Measurements from ENCODE around the gene ABCB6. TPM values are rescaled to one million over a fixed set of nuclear protein-coding genes. Genes with fewer than 3 reads are reported as not detected.

ABCB6 gene
- total RNA-seq, 1 experiment from 2014 or later, result 14.3 TPM

DNA sequence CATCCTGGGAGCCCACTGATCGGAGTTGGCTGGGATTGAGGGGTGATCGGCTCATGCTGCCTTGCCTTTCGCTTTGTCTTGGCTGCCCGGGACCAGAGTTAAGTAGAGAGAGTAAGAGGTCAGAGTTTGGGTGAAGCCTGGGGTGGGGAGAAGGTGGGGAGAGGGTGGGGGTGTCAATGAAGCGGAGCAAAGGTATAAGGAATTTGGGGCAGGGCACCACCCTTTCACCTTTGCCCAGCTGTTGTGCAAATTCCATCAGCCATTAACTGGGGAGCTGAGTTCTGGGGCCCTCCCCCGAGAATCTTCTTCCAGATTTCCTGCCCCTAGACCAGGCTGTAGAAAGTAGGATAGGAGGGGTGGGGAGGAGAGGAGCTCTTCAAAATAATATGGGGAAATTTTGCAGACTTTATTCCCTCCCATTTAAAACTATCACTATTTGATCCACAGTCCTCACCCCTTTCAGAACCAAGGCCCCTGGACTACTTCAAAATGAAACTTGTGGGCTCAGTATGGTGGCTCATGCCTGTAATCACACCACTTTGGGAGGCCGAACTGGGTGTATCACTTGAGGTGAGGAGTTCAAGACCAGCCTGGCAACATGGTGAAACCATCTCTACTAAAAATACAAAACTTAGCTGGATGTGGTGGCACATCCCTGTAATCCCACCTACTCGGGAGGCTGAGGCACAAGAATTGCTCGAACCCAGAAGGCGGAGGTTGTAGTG is 48.7 kb downstream of the ABCB6 start, which contains the start of gene SLC23A3:
TSS of gene SLC23A3 (minus strand) at position 100 of the 725 bp plus-strand sequence. CDS start at position 55, 45 bp downstream.
- H4K20me1 ChIP-seq (ENCODE audit: insufficient read depth, low read depth, low read length), result no peaks in the 10 kb centered on the region
- no peaks in the 10 kb centered on the region for H3K9me3 ChIP-seq (ENCODE audit: low read length)
- H2AFZ ChIP-seq (ENCODE audit: low read length), result no peak within 1 kb of the TSS
- H3K4me3 ChIP-seq (ENCODE audit: low read length), result no peak within 1 kb of the TSS
- H3K4me2 ChIP-seq (ENCODE audit: low read depth, low read length, poor library complexity, severe bottlenecking), result no peak within 1 kb of the TSS
- peaks cover 12% of the 10 kb centered on the region; the same call in 1 of the 2 replicates for H3K36me3 ChIP-seq (ENCODE audit: insufficient read depth, low read length)
- H3K4me1 ChIP-seq (ENCODE audit: low read length), result no peaks in the 10 kb centered on the region
- peaks cover 9% of the 10 kb centered on the region; the same call in 1 of the 2 replicates for H3K79me2 ChIP-seq (ENCODE audit: low read length)
- H3K27me3 ChIP-seq (ENCODE audit: low read length), result no peaks in the 10 kb centered on the region
- no peak within 1 kb of the TSS for H3K27ac ChIP-seq (ENCODE audit: low read length)
- H3K9me2 ChIP-seq (replicated peaks; ENCODE audit: insufficient read depth, low read length), result no peaks in the 10 kb centered on the region
- H3K9ac ChIP-seq (ENCODE audit: low read length), result no peak within 1 kb of the TSS
- peak; percentile 37 for DNase-seq

DNA sequence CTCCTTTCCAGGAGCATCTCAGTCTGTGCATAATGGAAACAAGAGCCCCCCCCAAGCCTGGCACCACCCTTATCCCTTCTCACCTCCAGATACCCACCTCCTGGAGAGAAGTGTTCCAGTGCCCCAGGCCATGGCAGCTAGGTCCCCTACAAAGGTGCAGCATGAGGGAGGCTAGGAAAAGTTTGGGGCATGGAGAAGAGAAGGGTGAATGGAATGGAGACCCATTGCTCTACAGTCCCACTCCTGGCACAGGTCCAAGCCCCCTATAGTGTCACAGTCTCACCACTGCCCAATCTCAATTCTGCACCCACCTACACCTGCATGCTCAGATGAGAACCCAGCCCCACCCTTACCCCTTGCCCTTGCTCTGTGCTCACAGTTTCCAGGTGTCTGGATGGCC is 49.8 kb downstream of the ABCB6 start:
- Histone ChIP-seq H3K79me2 (ENCODE audit: low read length) (no peaks in the 10 kb centered on the region), H3K9me3 (ENCODE audit: low read length) (no peaks in the 10 kb centered on the region), H3K27ac (ENCODE audit: low read length) (no peak overlapping the region), H3K4me2 (ENCODE audit: low read depth, low read length, poor library complexity, severe bottlenecking) (no peak overlapping the region), H3K4me3 (ENCODE audit: low read length) (no peak overlapping the region), H2AFZ (ENCODE audit: low read length) (no peak overlapping the region), H3K9me2 (replicated peaks; ENCODE audit: insufficient read depth, low read length) (no peaks in the 10 kb centered on the region), H3K4me1 (ENCODE audit: low read length) (no peaks in the 10 kb centered on the region), H3K27me3 (ENCODE audit: low read length) (no peaks in the 10 kb centered on the region), H4K20me1 (ENCODE audit: insufficient read depth, low read depth, low read length) (no peaks in the 10 kb centered on the region), H3K9ac (ENCODE audit: low read length) (no peak overlapping the region), H3K36me3 (ENCODE audit: insufficient read depth, low read length) (0 out of 2 replicates have a peak, but pooled peaks cover 4% of the 10 kb centered on the region)
- DNase-seq, result peak; percentile 26

DNA sequence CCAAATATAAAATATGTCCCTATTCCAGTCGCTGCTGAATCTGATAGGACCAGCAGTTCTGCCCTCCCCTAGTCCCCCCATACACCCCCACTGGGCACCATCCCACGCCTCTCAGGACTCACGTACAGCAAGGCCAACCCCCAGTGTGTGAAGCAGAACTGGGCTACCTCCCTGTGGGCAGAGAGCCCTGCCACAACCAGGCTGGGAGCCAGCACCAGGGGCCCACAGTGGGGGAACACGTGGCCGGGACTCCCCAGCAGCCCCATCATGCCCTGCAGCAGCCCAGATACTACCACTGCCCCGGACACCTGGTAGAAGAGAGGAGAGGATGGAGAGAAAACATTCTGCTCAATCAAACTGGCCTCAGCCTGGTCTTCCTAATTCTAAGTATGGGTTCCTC is 50.2 kb downstream of the ABCB6 start:
- no peak overlapping the region for H3K4me2 ChIP-seq (ENCODE audit: low read depth, low read length, poor library complexity, severe bottlenecking)
- no peaks in the 10 kb centered on the region for H3K9me3 ChIP-seq (ENCODE audit: low read length)
- no peaks in the 10 kb centered on the region for H3K79me2 ChIP-seq (ENCODE audit: low read length)
- H3K27ac ChIP-seq (ENCODE audit: low read length), result no peak overlapping the region
- no peak overlapping the region for H3K9ac ChIP-seq (ENCODE audit: low read length)
- H3K9me2 ChIP-seq (replicated peaks; ENCODE audit: insufficient read depth, low read length), result no peaks in the 10 kb centered on the region
- H3K4me1 ChIP-seq (ENCODE audit: low read length), result no peaks in the 10 kb centered on the region
- H3K36me3 ChIP-seq (ENCODE audit: insufficient read depth, low read length), result 0 out of 2 replicates have a peak, but pooled peaks cover 4% of the 10 kb centered on the region
- no peak overlapping the region for H2AFZ ChIP-seq (ENCODE audit: low read length)
- H3K27me3 ChIP-seq (ENCODE audit: low read length), result no peaks in the 10 kb centered on the region
- no peak overlapping the region for H3K4me3 ChIP-seq (ENCODE audit: low read length)
- no peaks in the 10 kb centered on the region for H4K20me1 ChIP-seq (ENCODE audit: insufficient read depth, low read depth, low read length)
- DNase-seq, result peak; percentile 39

DNA sequence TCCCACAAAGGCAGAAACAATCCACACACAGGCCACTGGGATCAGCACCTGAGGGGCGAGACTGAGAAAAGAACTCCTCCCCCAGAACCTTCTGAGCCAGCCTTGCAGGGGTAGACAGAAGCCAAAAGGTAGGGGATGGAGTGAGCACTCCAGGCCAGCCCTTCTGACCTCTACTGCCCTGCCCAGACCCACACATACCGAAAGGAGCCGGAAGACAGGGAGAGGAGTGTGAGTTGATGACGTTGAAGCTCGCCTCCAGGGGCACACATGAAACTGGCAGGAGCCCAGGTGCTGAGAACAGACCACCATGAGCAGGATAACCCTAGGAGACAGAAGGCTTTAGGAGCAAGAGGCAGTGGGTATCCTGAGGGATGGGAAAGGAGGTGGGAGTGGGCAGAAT is 50.8 kb downstream of the ABCB6 start:
- Histone ChIP-seq H3K27me3 (ENCODE audit: low read length) (no peaks in the 10 kb centered on the region), H3K79me2 (ENCODE audit: low read length) (no peaks in the 10 kb centered on the region), H3K9me2 (replicated peaks; ENCODE audit: insufficient read depth, low read length) (no peaks in the 10 kb centered on the region), H3K27ac (ENCODE audit: low read length) (no peak overlapping the region), H3K4me3 (ENCODE audit: low read length) (no peak overlapping the region), H3K9me3 (ENCODE audit: low read length) (no peaks in the 10 kb centered on the region), H2AFZ (ENCODE audit: low read length) (no peak overlapping the region), H3K4me2 (ENCODE audit: low read depth, low read length, poor library complexity, severe bottlenecking) (no peak overlapping the region), H4K20me1 (ENCODE audit: insufficient read depth, low read depth, low read length) (no peaks in the 10 kb centered on the region), H3K36me3 (ENCODE audit: insufficient read depth, low read length) (0 out of 2 replicates have a peak, but pooled peaks cover 4% of the 10 kb centered on the region), H3K9ac (ENCODE audit: low read length) (no peak overlapping the region), H3K4me1 (ENCODE audit: low read length) (no peaks in the 10 kb centered on the region)
- DNase-seq, result peak; percentile 30

DNA sequence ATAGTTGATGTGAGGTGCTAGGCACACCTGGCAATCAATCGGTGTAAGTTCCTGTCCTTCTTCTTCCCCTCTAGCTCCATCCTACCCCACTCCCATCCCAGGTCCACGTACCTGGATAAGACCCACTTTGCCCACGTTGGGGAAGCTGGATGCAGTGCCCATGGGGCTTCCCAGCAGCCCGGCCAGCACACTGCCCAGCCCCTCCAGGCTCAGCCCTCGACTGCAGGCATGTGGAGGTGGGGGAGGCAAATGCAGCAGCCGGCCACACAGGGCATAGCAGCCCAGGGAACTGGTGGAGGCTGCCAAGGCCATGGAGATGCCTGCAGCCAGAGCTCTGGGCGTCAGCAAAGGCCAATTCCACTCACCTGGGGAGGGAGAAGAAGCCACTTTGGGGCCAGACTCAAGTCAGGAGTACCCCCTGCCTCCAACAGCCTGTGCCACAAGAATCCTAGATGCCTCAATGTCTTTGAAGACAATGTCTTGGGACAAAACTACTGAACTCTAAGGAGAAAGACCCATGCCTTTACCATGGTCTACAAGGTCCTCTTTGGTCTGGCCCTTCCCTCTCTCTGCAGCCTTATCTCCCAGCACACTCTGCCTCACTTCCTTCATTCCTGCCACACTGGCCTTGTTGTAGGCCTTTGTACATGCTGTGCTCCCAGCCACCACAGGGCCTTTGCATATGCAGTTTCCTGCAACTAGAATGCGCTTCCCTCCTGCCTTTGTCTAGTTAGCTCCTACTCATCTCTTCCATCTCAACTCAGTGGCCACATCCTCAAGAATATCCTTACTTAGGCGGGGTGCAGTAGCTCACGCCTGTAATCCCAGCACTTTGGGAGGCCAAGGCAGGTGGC is 53.5 kb downstream of the ABCB6 start:
- H3K27ac ChIP-seq (ENCODE audit: low read length), result no peak overlapping the region
- H3K4me2 ChIP-seq (ENCODE audit: low read depth, low read length, poor library complexity, severe bottlenecking), result no peak overlapping the region
- H3K4me3 ChIP-seq (ENCODE audit: low read length), result no peak overlapping the region
- H3K9me3 ChIP-seq (ENCODE audit: low read length), result no peaks in the 10 kb centered on the region
- H3K9me2 ChIP-seq (replicated peaks; ENCODE audit: insufficient read depth, low read length), result no peaks in the 10 kb centered on the region
- H3K27me3 ChIP-seq (ENCODE audit: low read length), result no peaks in the 10 kb centered on the region
- H3K36me3 ChIP-seq (ENCODE audit: insufficient read depth, low read length), result 0 out of 2 replicates have a peak, but pooled peaks cover 4% of the 10 kb centered on the region
- no peak overlapping the region for H2AFZ ChIP-seq (ENCODE audit: low read length)
- no peaks in the 10 kb centered on the region for H3K79me2 ChIP-seq (ENCODE audit: low read length)
- H3K4me1 ChIP-seq (ENCODE audit: low read length), result peaks cover 12% of the 10 kb centered on the region
- H4K20me1 ChIP-seq (ENCODE audit: insufficient read depth, low read depth, low read length), result no peaks in the 10 kb centered on the region
- DNase-seq, result peak; percentile 37
- no peak overlapping the region for H3K9ac ChIP-seq (ENCODE audit: low read length)

DNA sequence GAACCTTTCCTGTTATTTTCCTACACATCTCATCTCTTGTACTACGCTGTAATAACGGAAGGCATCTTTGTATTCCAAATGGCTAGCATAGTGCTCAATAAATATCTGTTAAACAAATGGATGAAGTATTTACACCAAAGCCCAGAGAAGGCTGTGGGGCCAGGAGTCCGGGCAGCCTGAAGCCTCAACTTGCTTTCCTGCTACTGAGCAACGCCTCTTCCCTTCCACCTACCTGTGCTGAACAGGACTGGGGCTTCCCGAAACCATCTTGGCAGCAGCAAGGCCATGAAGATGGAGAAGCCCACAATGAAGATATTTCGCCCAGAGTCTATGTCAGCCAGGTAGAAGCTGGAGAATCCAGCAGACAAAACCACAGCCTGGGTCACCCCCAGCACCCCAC is 55.6 kb downstream of the ABCB6 start:
- no peaks in the 10 kb centered on the region for H4K20me1 ChIP-seq (ENCODE audit: insufficient read depth, low read depth, low read length)
- no peak overlapping the region for H3K27ac ChIP-seq (ENCODE audit: low read length)
- no peaks in the 10 kb centered on the region for H3K9me3 ChIP-seq (ENCODE audit: low read length)
- no peaks in the 10 kb centered on the region for H3K27me3 ChIP-seq (ENCODE audit: low read length)
- H3K36me3 ChIP-seq (ENCODE audit: insufficient read depth, low read length), result 0 out of 2 replicates have a peak, but pooled peaks cover 4% of the 10 kb centered on the region
- peaks cover 20% of the 10 kb centered on the region for H3K4me1 ChIP-seq (ENCODE audit: low read length)
- H3K79me2 ChIP-seq (ENCODE audit: low read length), result no peaks in the 10 kb centered on the region; the same call in 1 of the 2 replicates
- H3K4me2 ChIP-seq (ENCODE audit: low read depth, low read length, poor library complexity, severe bottlenecking), result no peak overlapping the region
- H3K4me3 ChIP-seq (ENCODE audit: low read length), result no peak overlapping the region
- no peak for DNase-seq
- H2AFZ ChIP-seq (ENCODE audit: low read length), result no peak overlapping the region
- H3K9ac ChIP-seq (ENCODE audit: low read length), result no peak overlapping the region
- H3K9me2 ChIP-seq (replicated peaks; ENCODE audit: insufficient read depth, low read length), result no peaks in the 10 kb centered on the region

DNA sequence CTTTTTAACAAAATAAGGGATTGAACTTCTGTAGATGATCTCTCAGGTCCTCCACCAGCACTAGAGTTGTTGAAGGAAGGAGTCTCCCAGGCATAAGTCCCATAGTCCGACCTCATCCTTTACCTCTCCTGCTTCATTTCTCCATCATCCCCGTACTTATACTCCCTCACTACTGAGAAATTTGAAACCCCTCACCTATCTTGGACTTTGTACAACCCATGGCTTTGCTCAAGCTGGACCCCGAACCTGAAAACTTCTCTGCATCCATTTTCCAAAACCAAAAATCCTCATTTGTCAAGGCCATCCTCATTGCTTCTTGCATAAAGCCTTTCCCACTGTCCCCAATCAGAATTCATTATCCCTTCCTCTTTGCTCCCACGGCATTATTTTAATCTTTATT is 57.7 kb downstream of the ABCB6 start:
- no peaks in the 10 kb centered on the region for H4K20me1 ChIP-seq (ENCODE audit: insufficient read depth, low read depth, low read length)
- peak overlapping the region; percentile 99 for H3K4me2 ChIP-seq (ENCODE audit: low read depth, low read length, poor library complexity, severe bottlenecking)
- no peaks in the 10 kb centered on the region for H3K27me3 ChIP-seq (ENCODE audit: low read length)
- H3K9ac ChIP-seq (ENCODE audit: low read length), result peak overlapping the region; percentile 82
- DNase-seq, result no peak
- H3K27ac ChIP-seq (ENCODE audit: low read length), result no peak overlapping the region
- H2AFZ ChIP-seq (ENCODE audit: low read length), result 0 out of 2 replicates have a peak overlapping the region, but pooled peaks have one; percentile 83
- H3K9me2 ChIP-seq (replicated peaks; ENCODE audit: insufficient read depth, low read length), result no peaks in the 10 kb centered on the region
- H3K36me3 ChIP-seq (ENCODE audit: insufficient read depth, low read length), result no peaks in the 10 kb centered on the region
- H3K9me3 ChIP-seq (ENCODE audit: low read length), result no peaks in the 10 kb centered on the region
- H3K4me1 ChIP-seq (ENCODE audit: low read length), result peaks cover 20% of the 10 kb centered on the region
- H3K79me2 ChIP-seq (ENCODE audit: low read length), result no peaks in the 10 kb centered on the region; the same call in 1 of the 2 replicates
- H3K4me3 ChIP-seq (ENCODE audit: low read length), result peak overlapping the region; percentile 84
